Left hindlimb (tissue), 1 donor: Measurements from ENCODE around the gene POLR1G.
"Not testable (repeated sequence)": the region's sequence is repeated elsewhere in the genome, so short reads cannot be mapped to it uniquely, and the experiment has no call there.

Experiments
- DNase-seq: peaks from one replicate; pipeline ENCODE4 v3.0.0-alpha.2; 2018

Gene POLR1G

GRCh38 chr19:45423033-45423588, 16.7 kb downstream of the POLR1G start:
- no peak for DNase-seq

- peak; percentile 94 for DNase-seq
These were observed 17.2 kb downstream of the POLR1G start, which contains the start of gene ERCC1 for GRCh38 chr19:45423589-45424190. Gene ERCC1 (minus strand): TSS chr19:45423917. CDS start chr19:45423374, 543 bp downstream.

GRCh38 chr19:45424191-45425058, 18.0 kb downstream of the POLR1G start:
- DNase-seq: peak; percentile 73

- DNase-seq: peak; percentile 76
These were observed 22.2 kb downstream of the POLR1G start for GRCh38 chr19:45428384-45429231.

- DNase-seq: not testable (repeated sequence)
These were observed 23.5 kb downstream of the POLR1G start for GRCh38 chr19:45429896-45430295.

GRCh38 chr19:45431008-45431407, 24.6 kb downstream of the POLR1G start:
- not testable (repeated sequence) for DNase-seq

GRCh38 chr19:45432543-45432942, 26.1 kb downstream of the POLR1G start:
- not testable (repeated sequence) for DNase-seq

GRCh38 chr19:45437328-45437727, 30.9 kb downstream of the POLR1G start:
- no peak for DNase-seq

- no peak for DNase-seq
These were observed 32.7 kb downstream of the POLR1G start for GRCh38 chr19:45439190-45439568.

- peak; percentile 86 for DNase-seq
These were observed 33.3 kb downstream of the POLR1G start for GRCh38 chr19:45439569-45440258.

GRCh38 chr19:45440259-45440638, 33.8 kb downstream of the POLR1G start:
- DNase-seq: no peak

- DNase-seq: no peak
These were observed 34.6 kb downstream of the POLR1G start for GRCh38 chr19:45440873-45441654.

- DNase-seq: no peak
These were observed 35.9 kb downstream of the POLR1G start for GRCh38 chr19:45442408-45442777.

GRCh38 chr19:45442778-45443461, 36.5 kb downstream of the POLR1G start:
- DNase-seq: no peak

- peak; percentile 92 for DNase-seq
These were observed 37.2 kb downstream of the POLR1G start for GRCh38 chr19:45443462-45444317.

- peak; percentile 95 for DNase-seq
These were observed 38.0 kb downstream of the POLR1G start for GRCh38 chr19:45444318-45445041.

GRCh38 chr19:45445139-45445538, 38.7 kb downstream of the POLR1G start:
- DNase-seq: no peak

GRCh38 chr19:45446295-45446694, 39.9 kb downstream of the POLR1G start:
- DNase-seq: no peak

GRCh38 chr19:45446944-45447343, 40.5 kb downstream of the POLR1G start:
- DNase-seq: peak; percentile 73
